GM23248 (cell line): ENCODE results near the gene BCR.

ENCODE experiments used
- EZH2 ChIP-seq: fragments of 200-600 bp; sonication (generic); IDR thresholded peaks from 2 replicates; pipeline ENCODE4 v1.6.1; 2018; ENCODE audit warnings: antibody characterized with exemption, mild to moderate bottlenecking; ENCODE audit not compliant: insufficient read depth, poor library complexity, severe bottlenecking
- EZH2phosphoT487 ChIP-seq: fragments of 200-600 bp; sonication (generic); IDR thresholded peaks from 2 replicates; pipeline ENCODE4 v1.6.1; 2018; ENCODE audit warnings: antibody characterized with exemption, moderate library complexity, mild to moderate bottlenecking, low read depth; ENCODE audit not compliant: insufficient read depth

- no peak for TF ChIP-seq EZH2
- TF ChIP-seq EZH2phosphoT487 = no peak
These were observed 46.2 kb downstream of the BCR start for GRCh38 chr22:23226497-23226850.
